C4-2B (cell line): ENCODE data around the gene ZNF391.
"Not testable (repeated sequence)": the region's sequence is repeated elsewhere in the genome, so short reads cannot be mapped to it uniquely, and the experiment has no call there.

Experiments
- H3K27ac ChIP-seq: fragments of 450-650 bp; 2 replicates; pipeline ENCODE4 v1.5.1; 2017
- CTCF ChIP-seq: fragments of 450-650 bp; conservative IDR thresholded peaks from 2 replicates; pipeline ENCODE4 v1.5.1; 2017; ENCODE audit warnings: mild to moderate bottlenecking
- ZFX ChIP-seq: fragments of 450-650 bp; IDR thresholded peaks from 2 replicates; pipeline ENCODE4 v1.6.1; 2017

ZNF391 gene

GRCh38 chr6:27406085-27406484 lies 17.5 kb downstream of the ZNF391 start:
- H3K27ac ChIP-seq: no peak overlapping the region
- TF ChIP-seq CTCF: no peak
- no peak for TF ChIP-seq ZFX

- H3K27ac ChIP-seq: 0 out of 2 replicates have a peak overlapping the region, but pooled peaks have one; percentile 8
- TF ChIP-seq ZFX: no peak
- TF ChIP-seq CTCF: no peak
Observed at GRCh38 chr6:27407153-27407814, 18.7 kb downstream of the ZNF391 start.

DNA sequence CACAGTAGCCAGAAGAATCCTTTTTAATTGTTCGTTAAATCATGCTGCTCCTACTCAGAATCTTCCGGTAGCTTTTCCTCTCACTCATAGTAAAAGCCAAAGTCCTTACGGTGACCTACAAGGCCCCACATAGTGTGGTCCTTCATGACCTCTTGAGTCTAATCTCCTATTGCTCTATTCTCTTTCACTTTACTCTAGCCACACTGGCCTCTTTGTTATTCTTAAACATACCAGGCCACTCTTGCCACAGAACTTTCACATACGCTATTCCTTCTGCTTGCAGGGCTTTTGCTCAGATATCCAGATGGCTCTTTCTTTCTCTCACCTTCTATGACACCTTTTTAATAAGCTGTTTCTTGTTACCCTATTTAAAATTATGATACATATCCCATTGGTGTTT lies 25.7 kb downstream of the ZNF391 start:
- TF ChIP-seq CTCF (no peak), ZFX (no peak)

GRCh38 chr6:27414996-27415395 lies 26.4 kb downstream of the ZNF391 start:
- TF ChIP-seq ZFX (no peak), CTCF (no peak)
- H3K27ac ChIP-seq: no peak overlapping the region

More for the DNA sequence above, 25.7 kb downstream of the ZNF391 start:
- no peak overlapping the region for H3K27ac ChIP-seq

DNA sequence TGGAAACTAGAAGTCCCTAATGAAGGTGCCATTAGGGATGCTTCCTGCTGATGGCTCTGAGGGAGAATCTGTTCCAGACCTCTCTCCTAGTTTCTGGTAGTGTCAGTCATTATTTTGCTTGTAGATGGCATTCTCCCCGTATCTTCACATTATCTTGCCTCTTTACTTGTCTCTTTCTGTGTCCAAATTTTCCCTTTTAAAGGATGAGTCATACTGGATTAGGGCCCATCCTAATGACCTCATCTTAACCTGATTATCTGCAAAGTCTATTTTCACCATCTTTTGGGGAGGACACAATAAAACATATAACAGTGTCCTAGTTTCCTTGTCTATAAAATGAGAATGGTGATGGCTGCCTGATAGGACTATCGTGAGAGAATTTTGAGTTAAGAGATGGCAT lies 27.3 kb downstream of the ZNF391 start:
- H3K27ac ChIP-seq: no peak overlapping the region
- TF ChIP-seq CTCF (no peak), ZFX (no peak)

DNA sequence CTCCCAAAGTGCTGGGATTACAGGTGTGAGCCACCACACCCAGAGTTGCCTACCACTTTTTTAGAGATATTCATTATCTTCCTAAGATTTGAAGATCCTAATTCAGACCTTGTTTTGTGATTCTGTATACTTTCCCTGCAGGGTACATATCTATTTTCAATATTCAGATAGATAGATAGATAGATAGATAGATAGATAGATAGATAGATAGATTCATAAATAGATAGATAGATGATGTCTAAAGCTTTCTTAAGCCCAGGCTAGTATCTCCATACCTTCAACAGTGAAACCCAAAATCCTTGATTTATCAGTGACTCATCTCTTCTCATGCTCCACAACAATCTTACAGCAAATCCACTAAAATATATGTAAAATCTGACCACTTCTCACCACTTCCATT lies 30.8 kb downstream of the ZNF391 start:
- TF ChIP-seq ZFX (no peak), CTCF (no peak)
- no peak overlapping the region for H3K27ac ChIP-seq

DNA sequence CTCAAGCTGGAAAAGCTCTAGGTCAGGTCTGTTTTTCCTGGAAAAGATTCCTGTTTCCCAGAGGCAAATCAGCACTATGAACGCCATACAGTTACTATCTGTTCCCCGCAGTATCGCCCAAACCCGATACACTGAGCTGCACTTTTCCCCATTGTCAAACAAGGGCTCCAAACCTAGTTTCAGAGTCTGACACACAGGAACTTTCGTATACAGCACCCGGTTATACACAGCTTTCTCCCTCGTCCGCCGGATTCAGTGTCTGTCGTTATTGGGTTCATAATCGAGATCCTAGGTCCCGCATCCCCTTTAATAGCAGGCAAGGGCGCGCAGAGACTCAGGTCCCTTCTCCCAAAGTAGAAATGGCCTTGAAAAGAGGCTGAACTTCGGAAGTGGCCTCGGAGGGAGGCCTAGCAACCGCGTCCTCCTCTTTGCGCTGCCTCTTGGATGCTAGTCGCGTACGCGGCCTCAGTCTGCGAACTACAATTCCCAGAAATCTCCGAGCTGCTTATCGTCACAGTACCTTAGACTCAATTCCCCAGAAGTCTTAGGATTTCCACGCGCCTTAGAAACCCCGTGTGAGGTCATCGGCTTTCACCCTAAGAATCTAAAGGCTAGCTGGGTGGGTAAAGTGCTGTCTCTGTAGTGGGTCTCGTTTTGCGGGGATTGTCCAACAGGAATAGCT lies 34.2 kb downstream of the ZNF391 start:
- TF ChIP-seq ZFX (no peak), CTCF (no peak)
- no peak overlapping the region for H3K27ac ChIP-seq

- H3K27ac ChIP-seq: not testable (repeated sequence)
Observed at GRCh38 chr6:27424851-27425250, 36.3 kb downstream of the ZNF391 start.
